ENCODE data around the gene LUC7L2. TPM values are rescaled to one million over a fixed set of nuclear protein-coding genes. Genes with fewer than 3 reads are reported as not detected.

Gene LUC7L2
- total and polyA plus RNA-seq, 9 of the 15 experiments (the other 6 are each of a cell fraction or from before 2014, with no cell fraction given) = 56.1 to 207 (median 141) TPM

DNA sequence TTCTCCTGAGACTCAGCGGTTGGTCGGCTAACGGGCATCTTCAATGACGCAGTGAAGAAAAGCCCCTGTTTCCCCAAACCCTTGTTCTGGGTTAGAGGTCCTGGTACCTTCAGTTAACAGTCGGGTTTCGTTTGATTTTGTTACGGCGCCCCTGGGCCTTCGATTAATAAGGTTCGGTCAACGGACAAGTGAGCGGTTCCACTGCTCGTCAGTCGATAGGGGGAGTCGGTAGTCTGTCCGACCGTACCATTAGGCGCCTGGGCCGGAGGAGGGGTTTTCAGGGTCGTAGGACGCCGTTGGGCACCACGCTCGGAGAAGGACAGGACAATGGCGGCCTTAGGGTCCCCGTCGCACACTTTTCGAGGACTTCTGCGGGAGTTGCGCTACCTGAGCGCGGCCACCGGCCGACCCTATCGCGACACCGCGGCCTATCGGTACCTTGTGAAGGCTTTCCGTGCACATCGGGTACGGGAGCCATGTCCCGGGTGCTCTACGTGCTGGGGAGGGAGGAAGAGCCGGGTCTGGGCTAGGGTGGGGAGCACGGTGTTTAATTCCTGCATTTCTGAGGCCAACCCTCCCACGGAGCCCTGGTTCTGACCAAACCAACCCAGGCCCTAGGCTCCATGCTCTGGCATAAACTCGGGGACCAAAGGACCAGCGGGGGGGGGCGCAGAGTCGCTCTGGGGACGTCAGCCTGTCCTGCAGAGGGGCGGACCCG lies 18.5 kb upstream of the LUC7L2 start, which contains the start of gene FMC1 (continued):
- TF ChIP-seq SMC3 (conservative IDR thresholded peaks at IDR 0.05; ENCODE audit: insufficient read depth, low read depth, low read length) (0 out of 2 replicates have a peak, but pooled peaks have one; percentile 14), RBM17 (IDR thresholded peaks at IDR 0.05; ENCODE audit: borderline replicate concordance, low read depth, low read length) (no peak), ZNF174 (CRISPR knock-in tag; IDR thresholded peaks at IDR 0.05) (no peak), KLF10 (CRISPR knock-in tag; IDR thresholded peaks at IDR 0.05) (no peak), SMAD3 (CRISPR knock-in tag; conservative IDR thresholded peaks at IDR 0.05) (peak; percentile 65; the same call in 1 of the 2 replicates), GABPA (tag; conservative IDR thresholded peaks at IDR 0.05; ENCODE audit: low read depth) (no peak), KDM5B (IDR thresholded peaks at IDR 0.05; ENCODE audit: insufficient replicate concordance, low read depth, low read length) (peak; percentile 83), BMI1 (IDR thresholded peaks at IDR 0.05; ENCODE audit: low read length) (no peak), YY1 (IDR thresholded peaks at IDR 0.05; ENCODE audit: borderline replicate concordance in 1 of 3, control insufficient read depth in 1 of 3, extremely low read depth in 1 of 3, insufficient read depth in 3 of 3, insufficient read length in 1 of 3, insufficient replicate concordance in 2 of 3, low read depth in 1 of 3, low read length in 2 of 3) (peak; percentile 70 to 87 (median 85)), MTA1 (IDR thresholded peaks at IDR 0.05; ENCODE audit: borderline replicate concordance) (peak; percentile 98), TSC22D4 (tag; IDR thresholded peaks at IDR 0.05) (no peak), SLC30A9 (CRISPR knock-in tag; IDR thresholded peaks at IDR 0.05) (peak; percentile 23; the same call in 1 of the 2 replicates), L3MBTL2 (IDR thresholded peaks at IDR 0.05) (peak; percentile 45), PCBP2 (IDR thresholded peaks at IDR 0.05; ENCODE audit: low read depth, low read length, poor library complexity, severe bottlenecking) (no peak), ZNF695 (CRISPR knock-in tag; IDR thresholded peaks at IDR 0.05) (no peak), HNRNPLL (IDR thresholded peaks at IDR 0.05; ENCODE audit: low read depth, low read length, poor library complexity, severe bottlenecking) (peak; percentile 93), ZNF3 (CRISPR knock-in tag; IDR thresholded peaks at IDR 0.05) (no peak), ZNF584 (CRISPR knock-in tag; IDR thresholded peaks at IDR 0.05; ENCODE audit: low read depth) (no peak; the same call in 1 of the 2 replicates)
- TF ChIP-seq, protein P1, sequence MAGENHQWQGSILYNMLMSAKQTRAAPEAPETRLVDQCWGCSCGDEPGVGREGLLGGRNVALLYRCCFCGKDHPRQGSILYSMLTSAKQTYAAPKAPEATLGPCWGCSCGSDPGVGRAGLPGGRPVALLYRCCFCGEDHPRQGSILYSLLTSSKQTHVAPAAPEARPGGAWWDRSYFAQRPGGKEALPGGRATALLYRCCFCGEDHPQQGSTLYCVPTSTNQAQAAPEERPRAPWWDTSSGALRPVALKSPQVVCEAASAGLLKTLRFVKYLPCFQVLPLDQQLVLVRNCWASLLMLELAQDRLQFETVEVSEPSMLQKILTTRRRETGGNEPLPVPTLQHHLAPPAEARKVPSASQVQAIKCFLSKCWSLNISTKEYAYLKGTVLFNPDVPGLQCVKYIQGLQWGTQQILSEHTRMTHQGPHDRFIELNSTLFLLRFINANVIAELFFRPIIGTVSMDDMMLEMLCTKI (IDR thresholded peaks at IDR 0.05; ENCODE audit: partially characterized antibody) = no peak
- TF ChIP-seq, protein P2, sequence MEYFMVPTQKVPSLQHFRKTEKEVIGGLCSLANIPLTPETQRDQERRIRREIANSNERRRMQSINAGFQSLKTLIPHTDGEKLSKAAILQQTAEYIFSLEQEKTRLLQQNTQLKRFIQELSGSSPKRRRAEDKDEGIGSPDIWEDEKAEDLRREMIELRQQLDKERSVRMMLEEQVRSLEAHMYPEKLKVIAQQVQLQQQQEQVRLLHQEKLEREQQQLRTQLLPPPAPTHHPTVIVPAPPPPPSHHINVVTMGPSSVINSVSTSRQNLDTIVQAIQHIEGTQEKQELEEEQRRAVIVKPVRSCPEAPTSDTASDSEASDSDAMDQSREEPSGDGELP (CRISPR knock-in tag; IDR thresholded peaks at IDR 0.05; ENCODE audit: borderline replicate concordance) = peak; percentile 89; the same call in 1 of the 2 replicates
- TF ChIP-seq, protein P3, sequence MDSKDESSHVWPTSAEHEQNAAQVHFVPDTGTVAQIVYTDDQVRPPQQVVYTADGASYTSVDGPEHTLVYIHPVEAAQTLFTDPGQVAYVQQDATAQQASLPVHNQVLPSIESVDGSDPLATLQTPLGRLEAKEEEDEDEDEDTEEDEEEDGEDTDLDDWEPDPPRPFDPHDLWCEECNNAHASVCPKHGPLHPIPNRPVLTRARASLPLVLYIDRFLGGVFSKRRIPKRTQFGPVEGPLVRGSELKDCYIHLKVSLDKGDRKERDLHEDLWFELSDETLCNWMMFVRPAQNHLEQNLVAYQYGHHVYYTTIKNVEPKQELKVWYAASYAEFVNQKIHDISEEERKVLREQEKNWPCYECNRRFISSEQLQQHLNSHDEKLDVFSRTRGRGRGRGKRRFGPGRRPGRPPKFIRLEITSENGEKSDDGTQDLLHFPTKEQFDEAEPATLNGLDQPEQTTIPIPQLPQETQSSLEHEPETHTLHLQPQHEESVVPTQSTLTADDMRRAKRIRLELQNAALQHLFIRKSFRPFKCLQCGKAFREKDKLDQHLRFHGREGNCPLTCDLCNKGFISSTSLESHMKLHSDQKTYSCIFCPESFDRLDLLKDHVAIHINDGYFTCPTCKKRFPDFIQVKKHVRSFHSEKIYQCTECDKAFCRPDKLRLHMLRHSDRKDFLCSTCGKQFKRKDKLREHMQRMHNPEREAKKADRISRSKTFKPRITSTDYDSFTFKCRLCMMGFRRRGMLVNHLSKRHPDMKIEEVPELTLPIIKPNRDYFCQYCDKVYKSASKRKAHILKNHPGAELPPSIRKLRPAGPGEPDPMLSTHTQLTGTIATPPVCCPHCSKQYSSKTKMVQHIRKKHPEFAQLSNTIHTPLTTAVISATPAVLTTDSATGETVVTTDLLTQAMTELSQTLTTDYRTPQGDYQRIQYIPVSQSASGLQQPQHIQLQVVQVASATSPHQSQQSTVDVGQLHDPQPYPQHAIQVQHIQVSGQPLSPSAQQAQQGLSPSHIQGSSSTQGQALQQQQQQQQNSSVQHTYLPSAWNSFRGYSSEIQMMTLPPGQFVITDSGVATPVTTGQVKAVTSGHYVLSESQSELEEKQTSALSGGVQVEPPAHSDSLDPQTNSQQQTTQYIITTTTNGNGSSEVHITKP (IDR thresholded peaks at IDR 0.05; ENCODE audit: partially characterized antibody) = peak; percentile 99
